ENCODE measurements around the gene SLC25A13.

DNA sequence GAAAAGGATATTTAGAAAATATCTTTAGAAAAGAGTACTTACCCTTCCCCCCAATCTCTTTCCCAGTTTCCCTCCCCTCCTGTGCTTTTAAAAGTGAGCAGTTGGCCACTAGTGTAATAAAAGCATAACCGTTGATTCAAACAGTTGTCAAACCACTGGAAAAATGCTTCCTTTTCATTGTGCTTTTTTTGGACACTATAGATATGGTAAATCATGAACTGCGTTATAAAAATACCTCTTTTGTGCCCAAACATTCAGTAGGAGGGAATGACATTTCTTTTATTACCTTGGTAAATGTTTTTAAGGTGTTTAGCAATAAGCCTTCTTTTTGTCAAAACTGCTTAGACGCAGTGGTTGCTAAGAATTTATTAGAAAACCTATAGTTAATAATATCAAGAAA, 232.4 kb downstream of the SLC25A13 start:
- TF ChIP-seq, protein P1, sequence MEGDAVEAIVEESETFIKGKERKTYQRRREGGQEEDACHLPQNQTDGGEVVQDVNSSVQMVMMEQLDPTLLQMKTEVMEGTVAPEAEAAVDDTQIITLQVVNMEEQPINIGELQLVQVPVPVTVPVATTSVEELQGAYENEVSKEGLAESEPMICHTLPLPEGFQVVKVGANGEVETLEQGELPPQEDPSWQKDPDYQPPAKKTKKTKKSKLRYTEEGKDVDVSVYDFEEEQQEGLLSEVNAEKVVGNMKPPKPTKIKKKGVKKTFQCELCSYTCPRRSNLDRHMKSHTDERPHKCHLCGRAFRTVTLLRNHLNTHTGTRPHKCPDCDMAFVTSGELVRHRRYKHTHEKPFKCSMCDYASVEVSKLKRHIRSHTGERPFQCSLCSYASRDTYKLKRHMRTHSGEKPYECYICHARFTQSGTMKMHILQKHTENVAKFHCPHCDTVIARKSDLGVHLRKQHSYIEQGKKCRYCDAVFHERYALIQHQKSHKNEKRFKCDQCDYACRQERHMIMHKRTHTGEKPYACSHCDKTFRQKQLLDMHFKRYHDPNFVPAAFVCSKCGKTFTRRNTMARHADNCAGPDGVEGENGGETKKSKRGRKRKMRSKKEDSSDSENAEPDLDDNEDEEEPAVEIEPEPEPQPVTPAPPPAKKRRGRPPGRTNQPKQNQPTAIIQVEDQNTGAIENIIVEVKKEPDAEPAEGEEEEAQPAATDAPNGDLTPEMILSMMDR (IDR thresholded peaks at IDR 0.05; ENCODE audit: control extremely low read depth in 1 of 3, insufficient read depth in 1 of 3, low read depth in 1 of 3, low read length in 3 of 3), result no peak
- TF ChIP-seq RAD21 (IDR thresholded peaks at IDR 0.05 in 1 of 2, conservative IDR thresholded peaks at IDR 0.05 in 1 of 2; ENCODE audit: low read depth in 2 of 2, low read length in 2 of 2), result no peak
- no peak for TF ChIP-seq EP300 (IDR thresholded peaks at IDR 0.05; ENCODE audit: borderline replicate concordance in 1 of 2, low read depth in 2 of 2, low read length in 2 of 2)
- TF ChIP-seq YY1 (IDR thresholded peaks at IDR 0.05; ENCODE audit: low read depth, low read length), result no peak
- no peak for TF ChIP-seq ATF2 (IDR thresholded peaks at IDR 0.05; ENCODE audit: low read length)
- no peak for TF ChIP-seq JUND (IDR thresholded peaks at IDR 0.05; ENCODE audit: low read length)
- TF ChIP-seq RFX5 (IDR thresholded peaks at IDR 0.05; ENCODE audit: borderline replicate concordance, low read depth, low read length), result no peak
- TF ChIP-seq, protein P2, sequence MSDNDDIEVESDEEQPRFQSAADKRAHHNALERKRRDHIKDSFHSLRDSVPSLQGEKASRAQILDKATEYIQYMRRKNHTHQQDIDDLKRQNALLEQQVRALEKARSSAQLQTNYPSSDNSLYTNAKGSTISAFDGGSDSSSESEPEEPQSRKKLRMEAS (IDR thresholded peaks at IDR 0.05), result no peak
- no peak for TF ChIP-seq EGR1 (IDR thresholded peaks at IDR 0.05; ENCODE audit: borderline replicate concordance, low read depth, low read length)

All from H1 (cell line).